ENCODE measurements around the gene FAAP20. TPM values are rescaled to one million over a fixed set of nuclear protein-coding genes. Genes with fewer than 3 reads are reported as not detected.

The FAAP20 gene
- total and polyA plus RNA-seq, 2 donors (not counting 3 experiments of a cell fraction or from before 2014, with no cell fraction given), result 31.5 to 62.6 TPM

- Histone ChIP-seq H3K9me1 (replicated peaks; ENCODE audit: control insufficient read depth, extremely low read depth, insufficient read depth, low read length) (no peaks in the 10 kb centered on the region), H3K79me2 (ENCODE audit: control insufficient read depth, insufficient read depth, low read length) (no peaks in the 10 kb centered on the region), H3K4me2 (ENCODE audit: insufficient read depth, low read length) (no peak overlapping the region), H3K27ac (ENCODE audit: insufficient read depth, low read depth, low read length) (no peak overlapping the region), H3K9me3 (replicated peaks; ENCODE audit: control insufficient read depth, insufficient read depth, low read length) (no peaks in the 10 kb centered on the region), H3K4me1 (ENCODE audit: control insufficient read depth, extremely low read depth, insufficient read depth, low read length) (peaks cover 12% of the 10 kb centered on the region), H4K20me1 (replicated peaks; ENCODE audit: control insufficient read depth, extremely low read depth, insufficient read depth, low read length) (no peaks in the 10 kb centered on the region), H3K36me3 (ENCODE audit: control insufficient read depth in 2 of 2, extremely low read depth in 1 of 2, insufficient read depth in 2 of 2, low read length in 2 of 2) (no peaks in the 10 kb centered on the region), H2AFZ (ENCODE audit: low read depth, low read length) (no peak overlapping the region), H3K4me3 (replicated peaks in 1 of 3; ENCODE audit: insufficient read depth in 1 of 3, low read depth in 1 of 3, low read length in 3 of 3) (no peak overlapping the region), H3K9ac (replicated peaks; ENCODE audit: extremely low read depth, insufficient read depth, low read length) (no peak overlapping the region), H3K27me3 (ENCODE audit: control insufficient read depth in 2 of 2, insufficient read depth in 2 of 2, low read length in 2 of 2) (no peaks in the 10 kb centered on the region)
- dilution Hi-C loops (cut with MboI; ENCODE audit: extremely low pct_ligation_motif_present, low sequenced_read_pairs), result no loop called here
- intact Hi-C loops (cut with micrococcal nuclease), result no loop called here
- FAIRE-seq (no peak), DNase-seq (ENCODE audit: low read depth, low spot score) (no peak)
- TF ChIP-seq POLR2A (IDR thresholded peaks at IDR 0.05; ENCODE audit: low read depth, low read length), result no peak
- no peak for TF ChIP-seq MYC (IDR thresholded peaks at IDR 0.05; ENCODE audit: low read depth, low read length)
- no peak for TF ChIP-seq POLR2AphosphoS5 (IDR thresholded peaks at IDR 0.05; ENCODE audit: insufficient read depth, low read depth, low read length)
- TF ChIP-seq GATA2 (IDR thresholded peaks at IDR 0.05; ENCODE audit: insufficient read depth, insufficient read length, low read depth, low read length), result no peak
- TF ChIP-seq JUN (IDR thresholded peaks at IDR 0.05; ENCODE audit: borderline replicate concordance, insufficient read depth, insufficient read length, low read depth), result no peak
- TF ChIP-seq MAX (IDR thresholded peaks at IDR 0.05; ENCODE audit: insufficient read depth, insufficient read length), result no peak
- TF ChIP-seq, protein P1, sequence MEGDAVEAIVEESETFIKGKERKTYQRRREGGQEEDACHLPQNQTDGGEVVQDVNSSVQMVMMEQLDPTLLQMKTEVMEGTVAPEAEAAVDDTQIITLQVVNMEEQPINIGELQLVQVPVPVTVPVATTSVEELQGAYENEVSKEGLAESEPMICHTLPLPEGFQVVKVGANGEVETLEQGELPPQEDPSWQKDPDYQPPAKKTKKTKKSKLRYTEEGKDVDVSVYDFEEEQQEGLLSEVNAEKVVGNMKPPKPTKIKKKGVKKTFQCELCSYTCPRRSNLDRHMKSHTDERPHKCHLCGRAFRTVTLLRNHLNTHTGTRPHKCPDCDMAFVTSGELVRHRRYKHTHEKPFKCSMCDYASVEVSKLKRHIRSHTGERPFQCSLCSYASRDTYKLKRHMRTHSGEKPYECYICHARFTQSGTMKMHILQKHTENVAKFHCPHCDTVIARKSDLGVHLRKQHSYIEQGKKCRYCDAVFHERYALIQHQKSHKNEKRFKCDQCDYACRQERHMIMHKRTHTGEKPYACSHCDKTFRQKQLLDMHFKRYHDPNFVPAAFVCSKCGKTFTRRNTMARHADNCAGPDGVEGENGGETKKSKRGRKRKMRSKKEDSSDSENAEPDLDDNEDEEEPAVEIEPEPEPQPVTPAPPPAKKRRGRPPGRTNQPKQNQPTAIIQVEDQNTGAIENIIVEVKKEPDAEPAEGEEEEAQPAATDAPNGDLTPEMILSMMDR (IDR thresholded peaks at IDR 0.05; ENCODE audit: extremely low read depth in 1 of 2, insufficient read depth in 1 of 2, low read depth in 1 of 2, low read length in 2 of 2), result no peak
- TF ChIP-seq EZH2 (IDR thresholded peaks at IDR 0.05; ENCODE audit: borderline replicate concordance, low read depth, low read length, severe bottlenecking), result no peak
- no peak for TF ChIP-seq FOS (IDR thresholded peaks at IDR 0.05; ENCODE audit: borderline replicate concordance, insufficient read depth, low read length)
- ChIA-PET POLR2A (no interaction called here), CTCF (no interaction called here)
- no TSS peak for BruUV-seq (replicated peaks)
Observed at GRCh38 chr1:2146836-2147517, 47.6 kb downstream of the FAAP20 start.
